ENCODE results near the gene ERN1. TPM values are rescaled to one million over a fixed set of nuclear protein-coding genes. Genes with fewer than 3 reads are reported as not detected.
A peak's percentile ranks its signal among the peaks of the same experiment; 100 is the strongest.

The ERN1 gene
- total and polyA plus RNA-seq, 2 of the 13 experiments (the other 11 are each of a cell fraction or from before 2014, with no cell fraction given), result 6.0 to 12.7 TPM

DNA sequence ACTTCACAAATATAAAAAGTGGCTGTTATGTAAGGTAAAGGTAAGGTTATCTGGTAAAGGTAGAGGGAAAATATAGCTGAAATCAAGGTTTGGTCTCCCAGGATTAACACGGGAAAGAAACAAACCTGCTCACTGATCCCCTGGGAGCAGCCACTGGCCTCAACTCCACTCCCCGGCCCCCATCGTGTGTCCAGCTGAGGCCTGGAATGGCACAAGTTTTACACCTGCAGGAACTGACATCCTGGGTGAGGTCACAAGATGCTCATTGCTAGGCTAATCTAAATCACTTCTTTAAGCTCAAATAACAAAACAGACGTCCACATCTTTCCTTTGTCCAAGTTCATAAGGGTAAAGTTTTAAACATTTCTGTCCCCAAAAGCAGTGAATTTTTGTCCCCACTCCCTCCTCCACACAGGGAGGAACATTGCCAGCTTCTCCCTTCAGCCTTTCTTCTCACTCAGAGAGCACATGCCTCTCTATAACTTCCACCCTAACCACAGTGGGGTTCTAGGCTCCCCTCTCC lies 46.3 kb downstream of the ERN1 start (continued):
- TF ChIP-seq, protein P1, sequence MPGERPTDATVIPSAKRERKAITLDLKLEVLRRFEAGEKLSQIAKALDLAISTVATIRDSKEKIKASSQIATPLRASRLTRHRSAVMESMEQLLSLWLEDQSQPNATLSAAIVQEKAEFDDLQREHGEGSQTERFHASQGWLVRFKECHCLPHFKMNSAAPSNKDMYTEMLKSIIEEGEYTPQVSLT (CRISPR knock-in tag; IDR thresholded peaks at IDR 0.05; ENCODE audit: borderline replicate concordance, low read depth), result no peak
- TF ChIP-seq, protein P2, sequence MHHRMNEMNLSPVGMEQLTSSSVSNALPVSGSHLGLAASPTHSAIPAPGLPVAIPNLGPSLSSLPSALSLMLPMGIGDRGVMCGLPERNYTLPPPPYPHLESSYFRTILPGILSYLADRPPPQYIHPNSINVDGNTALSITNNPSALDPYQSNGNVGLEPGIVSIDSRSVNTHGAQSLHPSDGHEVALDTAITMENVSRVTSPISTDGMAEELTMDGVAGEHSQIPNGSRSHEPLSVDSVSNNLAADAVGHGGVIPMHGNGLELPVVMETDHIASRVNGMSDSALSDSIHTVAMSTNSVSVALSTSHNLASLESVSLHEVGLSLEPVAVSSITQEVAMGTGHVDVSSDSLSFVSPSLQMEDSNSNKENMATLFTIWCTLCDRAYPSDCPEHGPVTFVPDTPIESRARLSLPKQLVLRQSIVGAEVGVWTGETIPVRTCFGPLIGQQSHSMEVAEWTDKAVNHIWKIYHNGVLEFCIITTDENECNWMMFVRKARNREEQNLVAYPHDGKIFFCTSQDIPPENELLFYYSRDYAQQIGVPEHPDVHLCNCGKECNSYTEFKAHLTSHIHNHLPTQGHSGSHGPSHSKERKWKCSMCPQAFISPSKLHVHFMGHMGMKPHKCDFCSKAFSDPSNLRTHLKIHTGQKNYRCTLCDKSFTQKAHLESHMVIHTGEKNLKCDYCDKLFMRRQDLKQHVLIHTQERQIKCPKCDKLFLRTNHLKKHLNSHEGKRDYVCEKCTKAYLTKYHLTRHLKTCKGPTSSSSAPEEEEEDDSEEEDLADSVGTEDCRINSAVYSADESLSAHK (CRISPR knock-in tag; IDR thresholded peaks at IDR 0.05; ENCODE audit: borderline replicate concordance), result no peak
- TF ChIP-seq RBFOX2 (IDR thresholded peaks at IDR 0.05; ENCODE audit: low read depth, low read length) (0 out of 2 replicates have a peak, but pooled peaks have one; percentile 46), ZNF788 (CRISPR knock-in tag; IDR thresholded peaks at IDR 0.05; ENCODE audit: borderline replicate concordance) (no peak), KLF9 (CRISPR knock-in tag; IDR thresholded peaks at IDR 0.05; ENCODE audit: low read depth) (peak; percentile 32; the same call in 1 of the 2 replicates), ZNF121 (CRISPR knock-in tag; IDR thresholded peaks at IDR 0.05) (no peak)
- TF ChIP-seq, protein P3, sequence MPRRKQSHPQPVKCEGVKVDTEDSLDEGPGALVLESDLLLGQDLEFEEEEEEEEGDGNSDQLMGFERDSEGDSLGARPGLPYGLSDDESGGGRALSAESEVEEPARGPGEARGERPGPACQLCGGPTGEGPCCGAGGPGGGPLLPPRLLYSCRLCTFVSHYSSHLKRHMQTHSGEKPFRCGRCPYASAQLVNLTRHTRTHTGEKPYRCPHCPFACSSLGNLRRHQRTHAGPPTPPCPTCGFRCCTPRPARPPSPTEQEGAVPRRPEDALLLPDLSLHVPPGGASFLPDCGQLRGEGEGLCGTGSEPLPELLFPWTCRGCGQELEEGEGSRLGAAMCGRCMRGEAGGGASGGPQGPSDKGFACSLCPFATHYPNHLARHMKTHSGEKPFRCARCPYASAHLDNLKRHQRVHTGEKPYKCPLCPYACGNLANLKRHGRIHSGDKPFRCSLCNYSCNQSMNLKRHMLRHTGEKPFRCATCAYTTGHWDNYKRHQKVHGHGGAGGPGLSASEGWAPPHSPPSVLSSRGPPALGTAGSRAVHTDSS (CRISPR knock-in tag; conservative IDR thresholded peaks at IDR 0.05), result no peak
- TF ChIP-seq, protein P4, sequence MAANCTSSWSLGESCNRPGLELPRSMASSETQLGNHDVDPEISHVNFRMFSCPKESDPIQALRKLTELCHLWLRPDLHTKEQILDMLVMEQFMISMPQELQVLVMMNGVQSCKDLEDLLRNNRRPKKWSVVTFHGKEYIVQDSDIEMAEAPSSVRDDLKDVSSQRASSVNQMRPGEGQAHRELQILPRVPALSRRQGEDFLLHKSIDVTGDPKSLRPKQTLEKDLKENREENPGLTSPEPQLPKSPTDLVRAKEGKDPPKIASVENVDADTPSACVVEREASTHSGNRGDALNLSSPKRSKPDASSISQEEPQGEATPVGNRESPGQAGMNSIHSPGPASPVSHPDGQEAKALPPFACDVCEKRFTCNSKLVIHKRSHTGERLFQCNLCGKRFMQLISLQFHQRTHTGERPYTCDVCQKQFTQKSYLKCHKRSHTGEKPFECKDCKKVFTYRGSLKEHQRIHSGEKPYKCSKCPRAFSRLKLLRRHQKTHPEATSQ (CRISPR knock-in tag; IDR thresholded peaks at IDR 0.05; ENCODE audit: borderline replicate concordance), result no peak
- TF ChIP-seq, protein P5, sequence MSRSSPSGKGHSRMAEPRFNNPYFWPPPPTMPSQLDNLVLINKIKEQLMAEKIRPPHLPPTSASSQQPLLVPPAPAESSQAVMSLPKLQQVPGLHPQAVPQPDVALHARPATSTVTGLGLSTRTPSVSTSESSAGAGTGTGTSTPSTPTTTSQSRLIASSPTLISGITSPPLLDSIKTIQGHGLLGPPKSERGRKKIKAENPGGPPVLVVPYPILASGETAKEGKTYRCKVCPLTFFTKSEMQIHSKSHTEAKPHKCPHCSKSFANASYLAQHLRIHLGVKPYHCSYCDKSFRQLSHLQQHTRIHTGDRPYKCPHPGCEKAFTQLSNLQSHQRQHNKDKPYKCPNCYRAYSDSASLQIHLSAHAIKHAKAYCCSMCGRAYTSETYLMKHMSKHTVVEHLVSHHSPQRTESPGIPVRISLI (CRISPR knock-in tag; IDR thresholded peaks at IDR 0.05; ENCODE audit: borderline replicate concordance), result no peak
- TF ChIP-seq, protein P6, sequence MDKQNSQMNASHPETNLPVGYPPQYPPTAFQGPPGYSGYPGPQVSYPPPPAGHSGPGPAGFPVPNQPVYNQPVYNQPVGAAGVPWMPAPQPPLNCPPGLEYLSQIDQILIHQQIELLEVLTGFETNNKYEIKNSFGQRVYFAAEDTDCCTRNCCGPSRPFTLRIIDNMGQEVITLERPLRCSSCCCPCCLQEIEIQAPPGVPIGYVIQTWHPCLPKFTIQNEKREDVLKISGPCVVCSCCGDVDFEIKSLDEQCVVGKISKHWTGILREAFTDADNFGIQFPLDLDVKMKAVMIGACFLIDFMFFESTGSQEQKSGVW (CRISPR knock-in tag; IDR thresholded peaks at IDR 0.05; ENCODE audit: borderline replicate concordance), result no peak

Data from HepG2 (cell line).